ACC112 (cell line): Measurements from ENCODE around the gene RNF11.
A peak's percentile ranks its signal among the peaks of the same experiment; 100 is the strongest.

Source experiments
- H2AFZ ChIP-seq: fragments of 200-600 bp; sonication (generic); one replicate; pipeline ENCODE4 v1.6.0; 2017; ENCODE audit warnings: antibody characterized with exemption, low read length; ENCODE audit not compliant: unreplicated experiment
- H3K27ac ChIP-seq: fragments of 200-600 bp; sonication (generic); 2 replicates; pipeline ENCODE4 v1.5.1; 2014; ENCODE audit warnings: low read depth, mild to moderate bottlenecking, antibody characterized with exemption, low read length, moderate library complexity
- H3K27me3 ChIP-seq: fragments of 200-600 bp; sonication (generic); 2 replicates; pipeline ENCODE4 v1.6.1; 2014; ENCODE audit warnings: mild to moderate bottlenecking, antibody characterized with exemption, low read length, moderate library complexity, mixed read lengths; ENCODE audit not compliant: insufficient read depth
- H3K36me3 ChIP-seq: fragments of 200-600 bp; sonication (generic); 2 replicates; pipeline ENCODE4 v1.6.1; 2016; ENCODE audit warnings: mild to moderate bottlenecking, antibody characterized with exemption, low read length, moderate library complexity, mixed read lengths; ENCODE audit not compliant: insufficient read depth
- H3K4me1 ChIP-seq: fragments of 200-600 bp; sonication (generic); one replicate; pipeline ENCODE4 v1.6.1; 2016; ENCODE audit warnings: low read length, mixed read lengths; ENCODE audit not compliant: insufficient read depth, unreplicated experiment, control insufficient read depth
- H3K4me3 ChIP-seq: fragments of 200-600 bp; sonication (generic); 2 replicates; pipeline ENCODE4 v1.5.1; 2014; ENCODE audit warnings: mild to moderate bottlenecking, low read depth, low read length
- H3K79me2 ChIP-seq: fragments of 200-600 bp; sonication (generic); one replicate; pipeline ENCODE4 v1.6.0; 2016; ENCODE audit warnings: low read length; ENCODE audit not compliant: control insufficient read depth, unreplicated experiment, insufficient read depth

RNF11 gene

DNA sequence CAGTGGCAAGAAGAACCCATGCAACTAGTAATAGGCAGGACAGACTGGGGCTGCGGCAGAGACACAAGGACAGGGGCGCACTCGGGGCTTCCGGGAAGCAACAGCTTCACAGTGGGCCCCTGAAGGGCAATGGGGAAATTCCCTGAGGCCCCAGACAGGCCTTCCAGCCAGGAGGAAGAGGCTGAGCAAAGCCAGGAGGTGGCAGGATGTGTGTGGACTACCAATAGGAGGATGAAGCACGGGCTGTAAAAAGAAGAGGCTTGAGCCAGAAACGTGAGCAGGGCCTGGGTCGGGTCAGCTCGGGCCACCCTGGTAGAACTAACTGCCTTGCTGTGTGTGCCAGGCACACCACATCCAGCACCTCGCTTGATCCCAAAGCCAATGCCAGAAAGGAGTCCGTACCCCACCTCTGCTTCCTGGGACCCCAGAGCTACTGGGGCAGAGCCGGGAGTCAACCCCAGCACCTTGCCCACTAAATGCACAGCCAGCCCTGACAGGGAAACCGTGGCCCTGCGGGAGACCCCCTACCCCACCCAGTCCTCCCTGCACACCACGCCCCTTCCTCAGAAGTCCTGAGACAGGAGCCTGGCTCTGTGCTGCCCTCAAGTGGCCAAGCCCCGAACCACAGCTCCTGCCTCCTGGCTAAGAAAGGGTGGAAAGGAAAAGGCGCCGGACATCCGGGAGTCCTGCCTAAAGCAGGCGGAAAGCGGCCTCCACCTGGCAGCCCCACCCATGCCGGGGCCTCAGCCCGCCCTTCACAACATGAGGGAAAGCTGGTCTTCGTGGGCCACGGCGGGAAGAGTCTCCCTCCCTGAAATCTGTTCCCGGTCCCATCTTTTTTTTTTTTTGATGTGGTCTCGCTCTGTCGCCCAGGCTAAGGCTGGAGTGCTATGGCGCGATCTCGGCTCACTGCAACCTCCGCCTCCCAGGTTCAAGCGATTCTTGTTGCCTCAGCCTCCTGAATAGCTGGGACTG, 60.6 kb downstream of the RNF11 start:
- Histone ChIP-seq H3K4me1 (no peaks in the 10 kb centered on the region), H2AFZ (peak overlapping the region; percentile 77), H3K27me3 (no peaks in the 10 kb centered on the region), H3K79me2 (no peaks in the 10 kb centered on the region), H3K4me3 (peak overlapping the region; percentile 68), H3K36me3 (no peaks in the 10 kb centered on the region), H3K27ac (no peak overlapping the region)

DNA sequence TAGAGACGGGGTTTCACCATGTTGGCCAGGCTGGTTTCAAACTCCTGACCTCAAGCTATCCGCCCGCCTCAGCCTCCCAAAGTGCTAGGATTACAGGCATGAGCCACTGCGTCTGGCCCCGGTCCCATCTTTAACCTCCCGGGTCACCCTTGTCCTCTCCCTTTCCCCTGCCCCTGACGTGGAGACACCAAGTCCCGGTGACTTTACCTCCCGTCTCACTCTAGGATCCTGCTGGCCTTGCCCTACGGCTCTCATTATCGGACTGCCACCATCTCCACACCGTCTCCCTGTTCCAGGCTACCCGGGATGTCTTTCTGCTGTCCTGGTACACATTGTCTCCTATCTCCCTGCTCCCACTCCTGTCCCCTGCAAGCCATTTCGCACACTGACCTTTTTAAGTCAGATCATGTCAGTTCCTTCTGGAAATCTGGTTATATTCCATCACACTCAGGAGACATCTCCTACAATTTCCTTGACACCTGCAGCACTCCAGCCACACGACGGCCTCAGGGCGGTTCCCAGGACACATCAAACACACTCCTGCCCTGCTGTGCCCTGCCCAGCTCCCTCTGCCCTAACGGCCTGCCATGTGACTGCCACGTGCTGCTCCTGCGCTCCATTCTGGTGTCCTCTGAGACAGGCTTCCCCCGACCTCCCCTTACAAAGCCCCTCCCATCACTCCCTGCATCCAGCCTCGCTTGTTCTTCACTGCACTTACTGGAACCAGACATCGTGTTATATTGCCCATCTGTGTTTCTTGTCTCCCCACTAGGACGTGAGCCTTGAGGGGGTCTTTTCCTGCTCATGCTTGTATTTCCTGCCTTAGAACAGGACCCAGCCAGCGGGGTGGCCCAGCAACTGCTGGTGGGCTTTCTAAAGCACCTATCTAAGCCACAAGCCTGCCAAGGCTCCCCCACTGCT, 61.6 kb downstream of the RNF11 start:
- no peaks in the 10 kb centered on the region for H3K36me3 ChIP-seq
- H2AFZ ChIP-seq, result peak overlapping the region; percentile 77

GRCh38 chr1:51298322-51298705, 62.2 kb downstream of the RNF11 start:
- Histone ChIP-seq H3K4me1 (peaks cover 2% of the 10 kb centered on the region), H3K27me3 (no peaks in the 10 kb centered on the region), H3K79me2 (no peaks in the 10 kb centered on the region), H3K36me3 (no peaks in the 10 kb centered on the region), H3K27ac (no peak overlapping the region), H2AFZ (no peak overlapping the region), H3K4me3 (no peak overlapping the region)

More for the DNA sequence above, 61.6 kb downstream of the RNF11 start:
- no peaks in the 10 kb centered on the region for H3K79me2 ChIP-seq
- H3K27ac ChIP-seq, result no peak overlapping the region
- no peak overlapping the region for H3K4me3 ChIP-seq
- no peaks in the 10 kb centered on the region for H3K4me1 ChIP-seq
- no peaks in the 10 kb centered on the region for H3K27me3 ChIP-seq

- no peak overlapping the region for H3K4me3 ChIP-seq
- H3K27me3 ChIP-seq, result no peaks in the 10 kb centered on the region
- no peaks in the 10 kb centered on the region for H3K79me2 ChIP-seq
- no peak overlapping the region for H3K27ac ChIP-seq
- H3K36me3 ChIP-seq, result no peaks in the 10 kb centered on the region
- peaks cover 13% of the 10 kb centered on the region for H3K4me1 ChIP-seq
- H2AFZ ChIP-seq, result no peak overlapping the region
These were observed 63.3 kb downstream of the RNF11 start for GRCh38 chr1:51299185-51299885.

GRCh38 chr1:51299981-51300670, 64.1 kb downstream of the RNF11 start:
- Histone ChIP-seq H3K79me2 (no peaks in the 10 kb centered on the region), H3K4me3 (no peak overlapping the region), H3K27ac (no peak overlapping the region), H2AFZ (no peak overlapping the region), H3K27me3 (no peaks in the 10 kb centered on the region), H3K4me1 (peaks cover 15% of the 10 kb centered on the region), H3K36me3 (no peaks in the 10 kb centered on the region)

GRCh38 chr1:51301152-51301843, 65.2 kb downstream of the RNF11 start:
- Histone ChIP-seq H3K36me3 (no peaks in the 10 kb centered on the region), H3K27ac (no peak overlapping the region)

DNA sequence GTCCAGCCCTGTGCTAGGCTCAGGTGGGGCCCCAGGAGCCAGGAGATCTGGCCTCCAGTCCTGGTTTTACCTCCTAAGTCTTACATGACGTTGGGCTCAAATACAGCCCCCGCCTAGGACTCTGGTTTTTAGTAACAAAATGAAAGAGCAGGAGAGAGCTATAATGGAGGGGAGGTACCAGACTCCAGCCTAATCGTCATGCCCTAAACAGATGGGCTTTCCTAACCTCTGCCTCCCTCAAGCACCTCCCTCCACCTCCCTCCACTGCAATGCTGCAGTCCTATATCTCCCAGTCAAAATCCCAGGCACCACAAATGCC, 65.7 kb downstream of the RNF11 start:
- no peak overlapping the region for H2AFZ ChIP-seq
- no peak overlapping the region for H3K4me3 ChIP-seq
- H3K27ac ChIP-seq, result no peak overlapping the region

More at GRCh38 chr1:51301152-51301843, 65.2 kb downstream of the RNF11 start:
- Histone ChIP-seq H3K27me3 (no peaks in the 10 kb centered on the region), H2AFZ (no peak overlapping the region), H3K4me1 (peaks cover 15% of the 10 kb centered on the region), H3K79me2 (no peaks in the 10 kb centered on the region), H3K4me3 (no peak overlapping the region)

GRCh38 chr1:51302270-51302669, 66.2 kb downstream of the RNF11 start:
- no peak overlapping the region for H2AFZ ChIP-seq
- H3K27ac ChIP-seq, result no peak overlapping the region
- peaks cover 15% of the 10 kb centered on the region for H3K4me1 ChIP-seq
- no peaks in the 10 kb centered on the region for H3K36me3 ChIP-seq
- no peak overlapping the region for H3K4me3 ChIP-seq
- H3K27me3 ChIP-seq, result no peaks in the 10 kb centered on the region
- H3K79me2 ChIP-seq, result no peaks in the 10 kb centered on the region

More for the DNA sequence above, 65.7 kb downstream of the RNF11 start:
- Histone ChIP-seq H3K27me3 (no peaks in the 10 kb centered on the region), H3K4me1 (peaks cover 15% of the 10 kb centered on the region), H3K79me2 (no peaks in the 10 kb centered on the region), H3K36me3 (no peaks in the 10 kb centered on the region)

GRCh38 chr1:51302746-51303145, 66.7 kb downstream of the RNF11 start:
- no peaks in the 10 kb centered on the region for H3K36me3 ChIP-seq
- no peaks in the 10 kb centered on the region for H3K79me2 ChIP-seq
- H3K4me3 ChIP-seq, result no peak overlapping the region
- H3K27ac ChIP-seq, result no peak overlapping the region
- peaks cover 15% of the 10 kb centered on the region for H3K4me1 ChIP-seq
- H3K27me3 ChIP-seq, result no peaks in the 10 kb centered on the region
- H2AFZ ChIP-seq, result no peak overlapping the region
